ENCODE results near the gene TCAP. TPM values are rescaled to one million over a fixed set of nuclear protein-coding genes. Genes with fewer than 3 reads are reported as not detected.

Gene TCAP
- total RNA-seq, 1 donor from 2014 or later, result 5,825 TPM

DNA sequence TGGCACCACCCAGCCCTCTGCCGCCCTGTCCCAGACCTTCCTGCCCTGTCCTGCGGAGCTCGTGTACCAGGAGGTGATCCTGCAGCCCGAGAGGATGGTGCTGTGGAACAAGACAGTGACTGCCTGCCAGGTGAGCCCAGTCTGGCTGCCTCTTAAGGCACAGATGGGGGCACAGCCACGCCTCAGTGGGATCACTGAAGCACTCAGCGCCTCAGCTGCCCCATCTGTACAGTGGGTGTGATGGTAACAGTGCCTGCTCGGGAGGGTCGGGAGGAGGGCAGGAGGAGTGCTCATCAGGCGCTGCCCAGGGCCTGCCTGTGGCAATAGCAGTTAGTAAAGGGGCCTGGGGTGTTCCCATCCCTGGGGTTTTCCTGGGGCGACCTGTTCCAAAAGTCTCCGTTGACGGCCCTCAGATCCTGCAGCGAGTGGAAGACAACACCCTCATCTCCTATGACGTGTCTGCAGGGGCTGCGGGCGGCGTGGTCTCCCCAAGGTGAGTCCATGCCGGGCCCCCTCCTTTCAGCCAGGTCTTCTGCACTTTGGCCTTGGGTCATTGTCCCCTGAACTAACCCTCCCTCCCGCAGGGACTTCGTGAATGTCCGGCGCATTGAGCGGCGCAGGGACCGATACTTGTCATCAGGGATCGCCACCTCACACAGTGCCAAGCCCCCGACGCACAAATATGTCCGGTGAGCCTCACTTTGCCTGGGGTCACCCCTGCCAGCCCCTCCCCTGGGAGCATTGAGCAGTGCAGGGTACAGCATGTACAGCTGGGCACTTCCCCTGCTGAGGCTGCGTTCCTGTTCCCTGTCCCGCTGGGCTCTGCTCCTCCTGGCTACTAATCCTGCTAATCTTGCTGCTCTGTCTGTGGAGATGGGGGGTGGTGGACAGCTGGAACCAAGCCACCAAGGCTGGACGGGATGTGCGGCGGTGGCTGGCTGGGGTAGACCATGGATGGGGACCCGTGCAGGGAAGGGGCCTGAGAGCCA is 4.5 kb upstream of the TCAP start:
- peak; percentile 69 for DNase-seq
- intact Hi-C loops (cut with micrococcal nuclease), result no loop called here
- peaks cover 6% of the 10 kb centered on the region for H3K36me3 ChIP-seq
- H3K9me3 ChIP-seq (replicated peaks), result no peaks in the 10 kb centered on the region
- peak overlapping the region; percentile 29 for H3K4me3 ChIP-seq
- peaks cover 81% of the 10 kb centered on the region for H3K4me1 ChIP-seq
- peak overlapping the region; percentile 97 for H3K27ac ChIP-seq (replicated peaks)
- peaks cover under 1% of the 10 kb centered on the region for H3K27me3 ChIP-seq (ENCODE audit: low read depth)
- TF ChIP-seq CTCF (IDR thresholded peaks at IDR 0.05; ENCODE audit: borderline replicate concordance), result no peak

DNA sequence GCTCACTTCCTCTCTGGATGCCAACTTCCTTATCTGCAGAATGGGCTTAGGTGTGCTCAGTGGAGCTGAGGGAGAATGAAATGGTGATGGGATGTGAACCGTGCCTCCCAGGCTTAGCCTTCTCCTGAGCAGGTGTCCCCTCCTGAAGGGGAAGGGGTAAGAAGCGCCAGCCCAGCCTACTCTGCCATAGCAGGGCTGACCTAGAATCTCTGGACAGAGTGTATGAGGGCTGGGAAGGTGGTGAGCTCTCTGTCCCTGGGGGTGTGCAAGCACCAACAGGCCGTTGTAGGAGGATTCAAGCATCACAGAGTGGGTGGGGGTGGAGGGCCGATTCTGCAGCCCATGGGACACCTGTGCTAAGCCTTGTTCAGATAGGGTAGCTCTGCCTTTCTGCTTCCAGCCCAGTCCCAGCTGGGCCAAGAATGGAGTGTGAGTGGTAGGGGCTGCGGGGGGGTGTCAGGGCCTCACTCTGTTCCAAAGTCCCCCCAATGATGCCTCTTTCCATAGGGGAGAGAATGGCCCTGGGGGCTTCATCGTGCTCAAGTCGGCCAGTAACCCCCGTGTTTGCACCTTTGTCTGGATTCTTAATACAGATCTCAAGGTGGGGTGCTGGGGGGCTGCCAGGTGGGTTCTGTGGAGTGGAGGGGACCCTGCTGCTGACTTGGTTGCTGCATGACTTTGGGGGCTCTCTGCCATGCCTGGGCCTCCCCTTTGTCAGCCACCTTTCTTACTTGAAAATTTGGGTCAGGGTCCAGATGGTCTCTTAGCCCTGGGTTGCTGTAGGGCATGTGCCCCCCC is 3.2 kb upstream of the TCAP start:
- no peak for TF ChIP-seq CTCF (IDR thresholded peaks at IDR 0.05; ENCODE audit: borderline replicate concordance)
- Histone ChIP-seq H3K27ac (replicated peaks) (peak overlapping the region; percentile 97), H3K4me3 (peak overlapping the region; percentile 29), H3K27me3 (ENCODE audit: low read depth) (peaks cover 13% of the 10 kb centered on the region), H3K36me3 (peaks cover 6% of the 10 kb centered on the region), H3K4me1 (peaks cover 94% of the 10 kb centered on the region), H3K9me3 (replicated peaks) (no peaks in the 10 kb centered on the region)
- no peak for DNase-seq
- intact Hi-C loops (cut with micrococcal nuclease), result no loop called here

DNA sequence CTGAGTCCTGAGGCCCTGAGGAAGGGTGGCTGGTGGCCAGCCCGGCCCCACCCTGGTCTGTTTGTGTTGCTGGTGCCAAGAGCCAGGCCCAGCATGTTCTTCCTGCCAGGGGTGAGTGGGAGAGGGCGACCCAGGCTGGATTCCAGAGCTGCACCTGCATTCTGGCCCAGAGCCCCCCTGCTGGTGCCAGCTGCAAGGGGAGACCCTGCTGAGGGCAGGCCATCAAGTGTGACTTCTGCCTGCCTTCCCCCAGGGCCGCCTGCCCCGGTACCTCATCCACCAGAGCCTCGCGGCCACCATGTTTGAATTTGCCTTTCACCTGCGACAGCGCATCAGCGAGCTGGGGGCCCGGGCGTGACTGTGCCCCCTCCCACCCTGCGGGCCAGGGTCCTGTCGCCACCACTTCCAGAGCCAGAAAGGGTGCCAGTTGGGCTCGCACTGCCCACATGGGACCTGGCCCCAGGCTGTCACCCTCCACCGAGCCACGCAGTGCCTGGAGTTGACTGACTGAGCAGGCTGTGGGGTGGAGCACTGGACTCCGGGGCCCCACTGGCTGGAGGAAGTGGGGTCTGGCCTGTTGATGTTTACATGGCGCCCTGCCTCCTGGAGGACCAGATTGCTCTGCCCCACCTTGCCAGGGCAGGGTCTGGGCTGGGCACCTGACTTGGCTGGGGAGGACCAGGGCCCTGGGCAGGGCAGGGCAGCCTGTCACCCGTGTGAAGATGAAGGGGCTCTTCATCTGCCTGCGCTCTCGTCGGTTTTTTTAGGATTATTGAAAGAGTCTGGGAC is 2.4 kb upstream of the TCAP start:
- H3K4me1 ChIP-seq, result peaks cover 97% of the 10 kb centered on the region
- H3K27me3 ChIP-seq (ENCODE audit: low read depth), result peaks cover 20% of the 10 kb centered on the region
- intact Hi-C loops (cut with micrococcal nuclease), result no loop called here
- H3K36me3 ChIP-seq, result peaks cover 6% of the 10 kb centered on the region
- no peaks in the 10 kb centered on the region for H3K9me3 ChIP-seq (replicated peaks)
- H3K4me3 ChIP-seq, result peak overlapping the region; percentile 76
- H3K27ac ChIP-seq (replicated peaks), result peak overlapping the region; percentile 97
- DNase-seq, result no peak
- TF ChIP-seq CTCF (IDR thresholded peaks at IDR 0.05; ENCODE audit: borderline replicate concordance), result no peak

GRCh38 chr17:39663340-39663687 is 1.8 kb upstream of the TCAP start:
- H3K27ac ChIP-seq (replicated peaks), result peak overlapping the region; percentile 97
- intact Hi-C loops (cut with micrococcal nuclease), result no loop called here

More at GRCh38 chr17:39663340-39663687, 1.8 kb upstream of the TCAP start:
- no peak for TF ChIP-seq CTCF (IDR thresholded peaks at IDR 0.05; ENCODE audit: borderline replicate concordance)
- DNase-seq, result no peak
- Histone ChIP-seq H3K36me3 (peaks cover 6% of the 10 kb centered on the region), H3K4me1 (peaks cover 97% of the 10 kb centered on the region), H3K27me3 (ENCODE audit: low read depth) (peaks cover 26% of the 10 kb centered on the region), H3K4me3 (peak overlapping the region; percentile 76), H3K9me3 (replicated peaks) (no peaks in the 10 kb centered on the region)

Measured in left ventricle myocardium inferior (tissue), 1 donor.